K562 (cell line): Measurements from ENCODE around the gene NRXN2. TPM values are rescaled to one million over a fixed set of nuclear protein-coding genes. Genes with fewer than 3 reads are reported as not detected.
A peak's percentile ranks its signal among the peaks of the same experiment; 100 is the strongest.

Experiments
- BRD9 ChIP-seq: fragments of 450-650 bp; IDR thresholded peaks from 2 replicates; pipeline ENCODE4 v1.6.1; 2018; ENCODE audit warnings: low read depth; ENCODE audit not compliant: partially characterized antibody
- L3MBTL2 ChIP-seq: fragments of 450-650 bp; IDR thresholded peaks from 2 replicates; pipeline ENCODE4 v1.6.1; 2016; ENCODE audit warnings: mild to moderate bottlenecking, moderate library complexity
- MAX ChIP-seq: sonication (generic); formaldehyde crosslinking; IDR thresholded peaks from 2 replicates; pipeline ENCODE4 v1.9.0; 2022; ENCODE audit warnings: mild to moderate bottlenecking, missing genetic modification reagents
- NFATC3 ChIP-seq: fragments of 450-650 bp; IDR thresholded peaks from 2 replicates; pipeline ENCODE4 v1.6.1; 2017; ENCODE audit warnings: mild to moderate bottlenecking
- PKNOX1 ChIP-seq: fragments of 450-650 bp; IDR thresholded peaks from 2 replicates; pipeline ENCODE4 v1.6.1; 2016
- POLR2AphosphoS5 ChIP-seq: IDR thresholded peaks from 2 replicates; pipeline ENCODE4 v1.6.1; 2011; ENCODE audit warnings: mild to moderate bottlenecking, low read depth, low read length, moderate library complexity; ENCODE audit not compliant: control insufficient read depth, insufficient read depth
- YBX1 ChIP-seq: fragments of 450-650 bp; IDR thresholded peaks from 2 replicates; pipeline ENCODE4 v1.7.1; 2016; ENCODE audit warnings: mild to moderate bottlenecking
- ZBTB12 ChIP-seq: fragments of 250-450 bp; sonication (Bioruptor Pico); IDR thresholded peaks from 2 replicates; pipeline ENCODE4 v1.4.0; 2020
- ZBTB34 ChIP-seq: fragments of 250-450 bp; sonication (Bioruptor Pico); IDR thresholded peaks from 2 replicates; pipeline ENCODE4 v1.8.0; 2021; ENCODE audit warnings: mild to moderate bottlenecking, moderate library complexity
- ZNF316 ChIP-seq: fragments of 450-650 bp; IDR thresholded peaks from 2 replicates; pipeline ENCODE4 v1.6.1; 2016
- polyA plus RNA-seq, 8 experiments: library from polyadenylated mRNA; depleted of rRNA in 4 of 8; stranded (reverse) in 5 of 8; unstranded in 3 of 8; fragments of >200 nt; fragmentation: Nextera tagmentation in 2 of 8; fragmentation: Illumina TruSeq in 1 of 8; extraction: Ambion mirVana in 2 of 8; extraction: Trizol in 1 of 8; gene quantifications; 2 replicates each; pipeline versions ENCODE4 v1.2.1 to v1.2.3, GENCODE V29; 2011 to 2014; ENCODE audit warnings: inconsistent platforms in 1 of 8, missing spikeins in 1 of 8
- total RNA-seq, 7 experiments: library from RNA; depleted of rRNA in 6 of 7; stranded (reverse); fragments of >200 nt in 6 of 7; fragmentation: Illumina TruSeq in 2 of 7; extraction: Trizol in 2 of 7; gene quantifications; 2 replicates each; pipeline versions ENCODE4 v1.2.1 to v1.2.3, GENCODE V29; 2011 to 2021; ENCODE audit warnings: low replicate concordance in 1 of 7

Gene NRXN2
- total and polyA plus RNA-seq, 9 of the 15 experiments (the other 6 are each of a cell fraction or from before 2014, with no cell fraction given), result 0.07 to 0.47 (median 0.15) TPM; not detected in 4

GRCh38 chr11:64605244-64605560 lies 117.8 kb downstream of the NRXN2 start (continued):
- TF ChIP-seq PKNOX1 (peak; percentile 23; the same call in 1 of the 2 replicates), YBX1 (no peak), ZBTB34 (CRISPR knock-in tag) (no peak), ZNF316 (peak; percentile 15; the same call in 1 of the 2 replicates), NFATC3 (no peak), MAX (CRISPR knock-in tag) (peak; percentile 52; the same call in 1 of the 2 replicates), BRD9 (no peak), ZBTB12 (CRISPR knock-in tag) (no peak), POLR2AphosphoS5 (no peak), L3MBTL2 (0 out of 2 replicates have a peak, but pooled peaks have one; percentile 12)
